ENCODE data around the gene CCPG1.

The CCPG1 gene

DNA sequence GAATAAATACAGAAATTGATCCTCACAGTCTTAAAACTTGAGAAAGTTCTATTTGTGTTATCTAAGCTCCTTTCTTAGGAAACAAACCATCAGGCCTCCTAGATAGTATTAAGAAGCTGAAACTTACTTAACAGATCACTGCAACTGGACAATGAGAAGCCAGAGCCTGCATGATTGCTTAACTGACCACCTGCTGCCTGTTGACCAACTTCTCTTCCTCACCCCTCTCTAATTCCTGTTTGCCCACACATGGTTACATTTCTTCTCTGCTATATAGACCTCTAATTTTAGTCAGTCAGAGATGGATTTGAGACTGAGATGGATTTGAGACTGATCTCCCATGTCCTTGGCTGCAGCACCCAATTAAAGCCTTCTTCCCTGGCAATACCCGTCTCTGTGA, 13.5 kb downstream of the CCPG1 start:
- DNase-seq (ENCODE audit: insufficient read length, low spot score) (no peak), FAIRE-seq (no peak)

DNA sequence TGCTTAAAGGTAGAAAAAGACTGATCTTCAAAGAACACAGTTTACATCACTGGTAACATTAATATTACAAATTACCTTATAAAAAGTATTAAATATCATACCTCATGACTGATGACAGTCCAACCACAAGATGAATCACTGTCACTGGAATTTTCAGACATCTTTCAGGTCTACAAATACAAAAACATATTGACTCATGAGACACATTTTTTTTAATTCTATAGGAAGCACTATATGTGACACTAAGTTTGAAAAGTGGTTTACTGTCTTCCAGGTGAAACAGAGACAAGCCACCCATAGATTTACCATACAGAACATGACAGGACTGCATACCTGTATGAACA, 18.9 kb downstream of the CCPG1 start:
- FAIRE-seq = no peak
- DNase-seq (ENCODE audit: insufficient read length, low spot score) = no peak

- FAIRE-seq (no peak), DNase-seq (ENCODE audit: insufficient read length, low spot score) (no peak)
These were observed 21.1 kb downstream of the CCPG1 start for GRCh38 chr15:55387027-55387426.

DNA sequence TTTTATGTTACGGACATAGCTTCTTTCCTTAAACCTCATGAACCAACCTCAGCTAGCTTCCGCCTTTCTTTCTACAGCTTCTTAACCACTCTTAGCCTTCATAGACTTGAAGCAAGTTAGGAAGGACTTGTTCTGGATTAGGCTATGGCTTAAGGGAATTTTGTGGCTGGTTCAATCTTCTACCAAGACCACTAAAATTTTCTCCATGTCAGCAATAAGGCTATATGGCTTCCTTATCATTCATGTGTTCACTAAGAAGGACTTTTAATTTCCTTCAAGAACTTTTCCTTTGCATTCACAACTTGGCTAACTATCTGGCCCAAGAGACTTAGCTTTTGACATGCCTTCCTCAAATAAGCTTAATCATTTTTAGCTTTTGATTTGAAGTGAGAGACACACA, 24.5 kb downstream of the CCPG1 start:
- DNase-seq (ENCODE audit: insufficient read length, low spot score) = no peak

DNA sequence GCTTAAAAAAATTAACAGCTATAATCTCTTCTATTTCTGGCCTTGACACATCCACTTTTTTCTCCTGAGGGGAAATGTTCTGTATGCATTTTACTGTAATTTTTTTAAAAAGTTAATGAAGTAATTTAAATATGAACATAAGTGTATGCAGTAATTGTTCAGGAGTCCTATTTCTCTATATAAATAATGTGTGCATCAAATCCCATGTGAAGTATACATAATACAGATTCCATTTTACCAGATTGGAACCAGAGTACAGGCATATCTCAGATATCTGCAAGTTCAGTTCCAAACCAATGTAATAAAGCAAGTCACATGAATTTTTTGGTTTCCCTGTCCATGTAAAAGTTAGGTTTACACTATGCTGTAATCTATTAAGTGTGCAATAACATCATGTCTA, 26.6 kb downstream of the CCPG1 start:
- FAIRE-seq (no peak), DNase-seq (ENCODE audit: insufficient read length, low spot score) (no peak)

More for the DNA sequence above, 24.5 kb downstream of the CCPG1 start:
- no peak for FAIRE-seq

- FAIRE-seq = no peak
- no peak for DNase-seq (ENCODE audit: insufficient read length, low spot score)
These were observed 29.1 kb downstream of the CCPG1 start for GRCh38 chr15:55379095-55379494.

- DNase-seq (ENCODE audit: insufficient read length, low spot score) (peak; percentile 5), FAIRE-seq (peak; percentile 79)
These were observed 35.3 kb downstream of the CCPG1 start for GRCh38 chr15:55372701-55373440.

- DNase-seq (ENCODE audit: insufficient read length, low spot score) (no peak), FAIRE-seq (no peak)
These were observed 41.2 kb downstream of the CCPG1 start for GRCh38 chr15:55366981-55367380.

GRCh38 chr15:55362641-55363040, 45.5 kb downstream of the CCPG1 start:
- no peak for DNase-seq (ENCODE audit: insufficient read length, low spot score)
- FAIRE-seq = no peak

DNA sequence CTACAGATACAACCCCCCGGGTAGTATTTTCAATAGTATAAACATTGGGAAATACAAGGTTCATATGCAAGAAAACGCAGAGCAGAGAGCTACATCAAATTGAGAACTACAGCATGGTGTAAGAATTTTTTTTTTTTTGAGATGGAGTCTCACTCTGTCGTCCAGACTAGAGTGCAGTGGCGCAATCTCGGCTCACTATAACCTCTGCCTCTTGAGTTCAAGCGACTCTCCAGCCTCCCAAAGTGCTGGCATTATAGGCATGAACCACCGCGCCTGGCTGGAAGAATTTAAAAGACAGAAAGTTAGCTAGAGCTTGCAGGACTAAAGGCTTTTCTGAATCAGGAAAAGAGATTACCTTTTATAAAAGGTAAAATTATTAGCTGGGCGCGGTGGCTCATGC, 47.1 kb downstream of the CCPG1 start:
- no peak for DNase-seq (ENCODE audit: insufficient read length, low spot score)
- no peak for FAIRE-seq

DNA sequence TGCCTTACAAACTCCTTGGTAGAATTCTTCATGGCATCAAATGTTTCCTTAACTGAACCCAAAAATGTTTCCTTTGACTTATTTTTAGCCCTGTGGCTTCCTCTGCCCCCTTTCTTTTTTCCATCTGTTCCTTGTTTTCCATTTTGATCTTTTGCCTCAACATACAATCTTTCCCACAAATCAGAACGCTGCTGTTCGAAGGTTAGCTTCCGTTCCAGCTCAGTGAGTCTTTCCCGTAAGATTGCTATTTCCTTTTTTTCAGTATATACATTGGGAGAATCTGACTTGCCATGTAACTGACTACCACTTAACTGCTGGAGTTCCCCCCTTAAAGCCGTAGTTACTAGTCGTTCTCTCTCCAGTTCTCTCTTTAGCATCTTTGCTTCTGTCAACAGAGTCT, 47.9 kb downstream of the CCPG1 start:
- FAIRE-seq (no peak), DNase-seq (ENCODE audit: insufficient read length, low spot score) (no peak)

- no peak for DNase-seq (ENCODE audit: insufficient read length, low spot score)
- FAIRE-seq = no peak
These were observed 49.7 kb downstream of the CCPG1 start for GRCh38 chr15:55358471-55358870.

- no peak for DNase-seq (ENCODE audit: insufficient read length, low spot score)
- no peak for FAIRE-seq
These were observed 50.4 kb downstream of the CCPG1 start for GRCh38 chr15:55357774-55358173.

DNA sequence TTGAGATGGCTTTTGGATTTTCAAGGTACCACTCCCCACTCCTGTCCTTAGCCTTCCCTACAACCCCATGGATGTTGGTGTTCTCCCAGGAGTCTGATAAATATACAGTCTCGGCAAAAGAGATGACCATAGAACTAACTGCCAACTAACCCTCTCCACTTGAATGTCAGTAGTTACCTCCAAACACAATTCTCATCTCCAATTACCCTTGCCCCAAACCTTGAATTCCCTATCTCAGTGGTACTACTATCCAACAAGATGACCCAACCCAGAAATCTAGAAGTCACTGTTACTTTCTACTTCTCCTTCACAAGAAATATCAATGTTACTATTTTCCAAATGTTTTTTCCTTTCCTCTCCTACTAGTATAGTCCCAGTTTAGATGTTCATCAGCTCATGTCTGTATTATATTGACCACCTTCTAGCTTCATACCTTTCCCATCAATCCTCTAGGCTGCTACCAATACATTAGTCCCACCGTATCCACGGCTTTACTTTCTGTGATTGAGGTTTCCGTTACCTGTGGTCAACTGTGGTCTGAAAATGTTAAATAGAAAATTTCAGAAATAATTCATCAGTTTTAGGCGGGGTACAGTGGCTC, 51.1 kb downstream of the CCPG1 start:
- FAIRE-seq (no peak), DNase-seq (ENCODE audit: insufficient read length, low spot score) (no peak)

DNA sequence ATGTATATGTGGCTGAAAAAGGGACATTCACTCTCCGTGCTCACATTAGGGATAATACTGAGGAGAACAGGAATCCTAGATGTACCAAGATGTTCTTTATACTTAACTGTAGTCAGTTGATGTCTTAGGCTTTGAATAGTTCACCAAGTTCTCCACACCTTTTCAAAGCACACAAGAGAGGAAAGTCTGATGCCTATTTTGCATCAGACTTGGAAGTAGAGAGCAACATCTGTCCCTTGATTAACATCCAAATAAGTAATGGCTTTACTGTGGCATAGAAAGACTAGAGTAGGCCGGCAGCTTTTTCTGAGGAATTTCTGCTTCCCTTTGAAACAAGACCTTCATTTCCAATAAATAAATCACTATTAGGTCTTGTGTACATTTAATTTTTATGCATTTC, 55.1 kb downstream of the CCPG1 start:
- DNase-seq (ENCODE audit: insufficient read length, low spot score) = no peak
- no peak for FAIRE-seq

- FAIRE-seq (no peak), DNase-seq (ENCODE audit: insufficient read length, low spot score) (no peak)
These were observed 58.9 kb downstream of the CCPG1 start for GRCh38 chr15:55349282-55349681.

DNA sequence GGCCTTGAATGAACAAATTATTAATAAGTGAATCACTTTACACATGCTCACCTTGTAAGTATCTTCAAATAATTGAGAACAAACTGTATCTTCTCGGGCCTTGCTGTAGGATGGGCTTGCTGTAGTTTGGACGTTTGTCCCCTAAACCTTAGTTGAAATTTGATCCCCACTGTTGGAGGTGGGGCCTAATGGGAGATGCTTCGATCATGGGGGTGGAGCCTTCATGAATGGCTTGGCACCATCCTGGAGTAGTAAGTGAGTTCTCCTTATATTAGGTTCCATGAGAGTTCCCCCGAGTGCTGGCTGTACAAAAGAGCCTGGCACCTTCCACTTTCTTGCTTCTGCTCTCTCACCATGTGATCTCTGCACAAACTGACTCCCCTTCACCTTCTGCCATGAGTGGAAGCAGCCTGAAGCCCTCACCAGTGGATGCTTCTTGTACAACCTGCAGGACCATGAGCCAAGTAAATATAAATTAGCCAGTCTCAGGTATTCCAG, 59.8 kb downstream of the CCPG1 start:
- no peak for FAIRE-seq

DNA sequence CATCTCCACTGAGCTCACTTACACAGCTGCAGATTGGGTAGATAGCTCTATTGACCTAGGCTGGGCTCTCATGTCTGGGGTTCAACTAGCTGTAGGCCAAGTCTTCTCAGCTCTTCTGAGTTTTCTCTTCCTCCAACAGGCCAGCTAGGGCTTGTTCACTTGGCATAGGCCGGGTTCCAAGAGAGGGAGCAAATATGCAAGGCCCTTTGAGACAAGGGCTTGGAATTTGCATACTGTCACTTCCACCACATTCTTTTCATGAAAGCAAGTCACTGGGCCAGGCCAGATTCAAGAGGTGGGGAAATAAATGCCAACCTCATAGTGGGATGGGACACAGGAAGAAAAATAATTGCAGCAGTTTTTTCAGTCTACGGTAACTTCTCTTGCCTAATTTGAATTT, 64.0 kb downstream of the CCPG1 start:
- FAIRE-seq (no peak), DNase-seq (ENCODE audit: insufficient read length, low spot score) (no peak)

More for the DNA sequence above, 59.8 kb downstream of the CCPG1 start:
- no peak for DNase-seq (ENCODE audit: insufficient read length, low spot score)

DNA sequence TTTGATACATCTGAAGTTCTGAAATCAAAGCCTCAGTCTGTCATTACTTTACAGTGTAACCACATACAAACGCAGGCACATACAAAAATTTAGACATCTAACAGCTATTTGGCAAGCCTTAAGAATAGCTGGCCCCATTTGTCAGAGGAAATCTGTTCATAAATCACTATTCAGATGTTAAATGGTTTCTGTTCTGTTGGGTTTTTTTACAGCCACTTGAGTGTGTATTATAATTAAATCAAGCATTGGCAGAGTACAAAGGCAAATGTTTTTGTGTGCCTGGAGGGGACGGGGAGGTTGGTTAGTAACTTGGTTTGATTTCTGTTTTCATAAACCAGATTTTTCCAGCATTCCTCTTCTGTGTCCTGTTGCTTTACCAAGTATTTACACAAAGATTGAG, 65.0 kb downstream of the CCPG1 start:
- DNase-seq (ENCODE audit: insufficient read length, low spot score) (no peak), FAIRE-seq (no peak)

GRCh38 chr15:55337160-55337559, 71.0 kb downstream of the CCPG1 start:
- no peak for FAIRE-seq

GRCh38 chr15:55334997-55335396, 73.2 kb downstream of the CCPG1 start:
- no peak for DNase-seq (ENCODE audit: insufficient read length, low spot score)
- no peak for FAIRE-seq

More at GRCh38 chr15:55337160-55337559, 71.0 kb downstream of the CCPG1 start:
- no peak for DNase-seq (ENCODE audit: insufficient read length, low spot score)

GRCh38 chr15:55334371-55334770, 73.8 kb downstream of the CCPG1 start:
- DNase-seq (ENCODE audit: insufficient read length, low spot score) (no peak), FAIRE-seq (no peak)

Measured in GM19239 (cell line).